HG02588 (cell line): ENCODE data around the gene ABHD17C.

Experiments
- ATAC-seq: cut with Tn5 transposase; IDR thresholded peaks from one replicate; pipeline ENCODE4 v1.9.1; 2021; ENCODE audit warnings: mild to moderate bottlenecking, moderate library complexity; ENCODE audit not compliant: unreplicated experiment

Gene ABHD17C

DNA sequence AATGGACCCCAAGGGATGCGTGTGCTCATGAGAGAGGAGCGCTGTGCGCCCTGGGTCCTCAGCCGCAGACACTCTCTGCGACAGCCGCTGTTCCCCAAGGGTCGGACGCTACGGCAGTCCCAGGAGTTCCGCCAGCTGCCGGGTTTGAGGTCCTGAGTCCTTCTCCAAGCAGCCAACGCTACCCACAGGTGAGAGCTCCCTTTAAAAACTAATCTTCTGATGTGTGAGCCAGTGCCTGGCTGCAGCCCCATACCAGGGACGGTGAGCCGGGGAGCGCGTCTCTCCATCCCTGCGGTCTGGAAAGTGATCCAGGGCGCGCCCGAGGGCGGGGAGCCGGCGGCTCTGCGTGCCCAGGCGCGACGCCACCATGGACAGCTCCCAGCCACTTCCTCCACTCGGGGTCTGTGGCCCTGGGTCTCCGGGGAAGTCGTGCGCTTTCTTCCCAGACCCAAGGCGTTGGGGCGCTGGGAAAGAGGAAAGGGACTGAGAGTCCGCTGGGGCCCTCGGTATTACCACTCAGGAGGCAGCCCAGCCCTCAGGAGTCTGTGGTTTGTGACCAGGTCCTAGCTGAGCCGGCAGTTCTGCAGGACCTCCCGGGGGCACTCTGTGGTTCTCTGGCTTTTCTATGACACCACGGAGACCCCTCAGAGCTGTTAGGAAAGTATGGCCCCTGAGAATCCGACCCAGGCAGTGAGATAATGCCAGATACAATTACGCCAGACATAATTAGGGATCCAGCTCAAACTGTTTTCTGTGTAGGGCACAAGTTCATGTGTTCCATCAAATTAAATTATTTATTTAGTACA, 85.5 kb downstream of the ABHD17C start:
- ATAC-seq, result no peak

DNA sequence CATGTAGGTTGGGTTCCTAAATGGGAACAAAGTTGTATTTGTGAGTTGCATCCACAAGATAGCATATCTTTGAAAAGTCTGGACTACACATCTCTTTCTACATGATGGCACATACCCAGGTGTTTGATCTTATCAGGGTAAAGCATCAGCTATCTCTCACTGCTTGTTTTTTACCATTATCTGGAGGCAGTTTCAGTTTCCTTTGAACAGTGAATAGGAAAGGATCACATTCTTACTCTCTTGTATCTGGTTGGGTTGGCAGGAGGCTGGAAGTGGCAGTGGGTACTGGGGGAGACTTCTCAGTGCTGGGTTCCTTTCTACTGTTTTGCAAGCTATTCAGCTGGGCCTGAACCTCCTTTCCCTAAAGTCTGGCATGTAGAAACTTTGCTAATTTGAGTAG, 88.2 kb downstream of the ABHD17C start:
- no peak for ATAC-seq

DNA sequence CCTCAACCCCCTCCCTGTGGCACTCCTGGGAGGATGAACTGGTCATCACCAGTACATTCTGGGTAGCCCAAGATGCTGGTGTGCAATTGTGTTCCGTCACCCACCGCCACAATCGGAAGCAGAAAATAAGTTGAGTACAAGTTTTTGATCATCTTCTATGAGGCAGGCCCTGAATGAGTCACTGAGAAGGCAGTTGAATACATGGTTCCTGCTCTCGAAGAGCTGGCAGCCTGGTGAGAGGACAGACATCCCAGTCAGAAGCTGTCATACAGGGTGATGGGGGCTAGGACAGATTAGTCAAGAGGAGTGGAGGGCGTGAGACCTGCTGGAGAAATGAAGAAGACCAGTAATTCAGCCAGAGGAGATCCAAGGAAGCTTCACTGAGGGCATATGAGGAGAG, 90.2 kb downstream of the ABHD17C start:
- ATAC-seq, result no peak

DNA sequence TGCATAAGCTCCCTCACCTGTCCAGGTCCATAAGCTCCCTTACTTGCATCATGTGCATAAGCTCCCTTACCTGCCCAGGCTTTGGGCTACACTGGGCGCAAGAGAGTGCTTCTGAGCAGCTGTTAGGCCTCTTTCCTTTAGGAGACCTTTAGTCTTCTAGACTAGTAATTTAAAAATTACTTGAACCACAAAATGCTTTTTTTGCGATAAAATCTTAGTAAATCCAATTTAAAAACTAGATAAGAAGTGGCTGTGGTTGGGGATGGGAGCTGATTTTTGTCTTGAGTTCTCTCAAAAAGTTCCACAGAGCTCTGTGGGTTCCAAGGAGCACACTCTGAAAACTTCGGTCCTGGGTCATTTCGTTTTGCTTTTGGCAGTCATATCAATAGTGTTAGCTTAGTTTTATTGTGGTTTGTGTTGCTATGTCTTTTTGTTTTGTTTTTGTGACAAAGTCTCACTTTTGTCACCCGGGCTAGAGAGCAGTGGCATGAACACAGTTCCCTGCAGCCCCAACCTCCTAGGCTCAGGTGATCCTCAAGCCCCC, 90.8 kb downstream of the ABHD17C start:
- ATAC-seq, result no peak

DNA sequence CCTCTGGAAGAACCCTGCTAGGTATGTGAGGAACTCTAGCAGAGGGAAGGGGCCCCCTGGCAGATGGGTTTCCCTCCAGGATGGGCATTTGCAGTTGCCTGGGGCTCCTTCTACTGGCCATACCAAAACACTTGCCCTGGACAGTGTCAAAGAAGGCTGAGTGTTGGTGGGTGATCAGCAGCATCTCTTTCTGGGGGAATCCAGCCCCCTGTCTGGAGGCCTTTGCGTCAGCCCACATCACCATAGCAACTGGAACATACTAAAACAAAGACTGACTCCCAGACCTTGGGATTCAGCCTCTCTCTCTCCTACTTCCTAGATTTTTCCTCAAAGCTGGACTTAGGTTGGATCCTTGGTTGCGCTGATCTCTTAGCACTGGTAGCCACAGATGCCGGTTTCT, 92.2 kb downstream of the ABHD17C start:
- no peak for ATAC-seq

DNA sequence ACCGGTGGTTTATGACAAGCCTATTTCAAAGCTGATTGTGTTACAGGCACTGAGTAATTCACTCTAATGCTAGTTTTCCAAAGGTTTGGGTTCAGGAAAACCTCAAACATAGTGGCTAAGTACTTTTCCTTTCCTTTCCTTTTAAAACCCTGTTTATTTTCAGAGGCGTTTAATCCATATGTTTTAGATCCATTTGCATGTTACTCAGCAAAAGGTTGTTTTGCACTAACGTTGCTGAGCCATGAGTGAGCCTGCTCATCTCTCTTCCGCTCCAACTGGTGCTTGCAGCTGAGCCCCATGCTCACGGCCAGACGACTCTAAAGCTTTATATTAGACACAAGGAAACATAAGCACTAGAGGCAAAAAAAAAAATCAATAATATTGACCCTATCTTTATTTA, 93.4 kb downstream of the ABHD17C start:
- no peak for ATAC-seq

DNA sequence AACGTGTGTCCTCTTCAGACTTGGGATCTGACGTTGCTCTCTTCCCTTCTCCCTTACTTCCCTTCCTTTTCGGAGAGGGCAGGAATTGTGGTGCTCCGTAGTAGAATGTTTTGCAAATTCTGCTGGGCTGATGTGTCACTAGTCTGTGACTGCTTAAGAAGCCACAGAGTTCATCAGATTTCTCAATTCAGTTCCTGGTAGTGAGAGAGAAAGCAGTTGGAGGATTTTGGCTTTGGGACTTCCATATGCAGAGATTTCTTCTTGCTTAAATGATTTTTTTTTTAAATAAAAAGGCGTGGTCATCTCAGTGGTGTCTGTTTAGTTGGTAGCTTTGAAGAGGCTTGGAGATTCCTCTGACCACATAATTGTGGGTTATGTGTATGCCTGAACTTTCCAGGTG, 94.2 kb downstream of the ABHD17C start:
- no peak for ATAC-seq

DNA sequence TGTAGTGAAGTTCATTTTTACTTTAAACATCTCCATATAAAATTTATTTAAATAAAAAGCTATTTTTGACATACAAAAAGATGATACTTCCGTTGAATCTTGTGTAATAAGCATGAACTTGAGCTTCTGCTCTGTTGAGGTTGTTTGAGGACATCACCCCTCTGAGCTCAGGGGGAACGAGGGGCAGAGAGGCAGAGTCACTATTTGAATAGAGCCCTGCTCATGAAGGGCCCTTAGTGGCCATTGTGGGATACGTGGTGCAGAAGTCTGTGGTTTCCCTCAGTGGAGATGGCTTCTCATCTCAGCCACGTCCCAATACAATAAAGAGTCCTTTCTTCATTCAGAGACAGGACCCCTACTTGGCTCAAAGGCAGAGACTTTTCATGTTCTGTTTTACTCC, 94.7 kb downstream of the ABHD17C start:
- no peak for ATAC-seq

DNA sequence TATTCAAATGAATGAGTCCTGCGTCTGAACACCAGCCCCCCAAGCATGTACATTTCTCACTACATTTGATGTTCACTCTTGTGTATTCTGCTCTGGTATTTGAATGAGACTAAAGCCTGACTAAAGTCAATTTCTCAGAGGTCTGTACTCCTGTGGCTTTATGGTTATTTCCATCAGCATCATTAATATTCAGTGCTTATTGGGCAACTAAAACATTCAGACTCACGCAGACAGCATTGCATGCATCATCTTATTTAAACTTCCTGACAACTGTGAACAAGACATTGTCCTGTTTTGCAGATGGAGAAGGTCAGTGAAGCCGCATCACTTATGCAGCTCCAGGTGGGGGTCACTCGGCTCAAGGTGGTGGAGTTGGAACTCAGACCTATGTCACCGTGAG, 95.1 kb downstream of the ABHD17C start:
- no peak for ATAC-seq

DNA sequence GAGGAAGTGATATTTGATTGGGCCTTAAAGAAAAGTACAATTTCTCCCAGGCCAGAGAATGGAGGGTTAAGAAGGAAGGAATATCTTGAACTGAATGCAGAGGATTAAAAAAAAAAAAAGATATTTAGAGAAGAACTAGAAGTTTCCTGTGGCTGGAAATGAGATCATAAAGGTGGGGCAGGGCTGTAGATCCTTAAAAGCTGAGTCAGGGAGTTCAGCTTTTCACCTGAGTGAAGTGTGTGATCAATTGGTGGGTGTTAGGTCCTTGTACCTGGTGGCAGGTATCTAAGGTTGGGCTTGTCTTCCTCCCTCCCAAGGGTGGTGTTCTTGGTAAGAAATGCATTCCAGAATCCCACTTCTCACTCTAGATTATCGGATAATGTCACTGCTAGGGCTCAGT, 95.9 kb downstream of the ABHD17C start:
- ATAC-seq, result no peak

DNA sequence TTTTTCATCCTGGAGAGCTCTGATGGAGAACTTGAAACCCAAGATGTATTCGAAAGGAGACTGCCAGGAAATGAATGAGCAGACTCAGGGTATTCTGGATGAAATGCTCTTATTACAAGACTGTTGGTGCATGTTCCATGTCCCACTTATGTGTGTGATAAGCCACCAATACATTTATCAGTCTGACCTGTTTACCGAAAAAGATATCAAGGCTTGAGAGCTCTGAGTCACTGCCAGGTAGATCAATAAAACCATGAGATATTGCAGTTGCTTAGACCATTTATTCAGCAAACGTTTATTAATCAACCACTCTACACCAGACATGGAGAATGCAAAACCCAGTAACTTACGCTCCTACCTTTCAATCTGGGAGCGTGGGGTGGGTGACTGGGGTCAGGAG, 101.3 kb downstream of the ABHD17C start:
- no peak for ATAC-seq

DNA sequence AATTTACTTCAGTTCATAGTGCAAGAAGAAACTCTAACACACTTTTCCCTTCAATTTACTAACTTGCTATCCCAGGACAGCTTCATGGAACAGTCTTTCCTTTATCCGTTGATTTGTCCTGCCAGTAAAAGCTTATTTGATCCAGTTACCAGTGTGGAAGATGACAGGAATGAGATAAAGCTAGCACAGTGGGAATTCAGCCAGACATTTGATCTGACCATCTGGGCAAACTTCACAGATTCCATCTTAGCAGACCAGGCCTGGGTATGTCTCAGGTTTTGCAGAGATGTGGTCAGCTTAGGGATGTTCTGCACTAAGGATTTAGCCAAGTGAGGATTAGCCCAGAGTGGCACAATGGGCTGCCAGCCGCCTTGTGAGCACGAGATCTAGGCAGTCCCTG, 103.8 kb downstream of the ABHD17C start:
- ATAC-seq, result no peak

DNA sequence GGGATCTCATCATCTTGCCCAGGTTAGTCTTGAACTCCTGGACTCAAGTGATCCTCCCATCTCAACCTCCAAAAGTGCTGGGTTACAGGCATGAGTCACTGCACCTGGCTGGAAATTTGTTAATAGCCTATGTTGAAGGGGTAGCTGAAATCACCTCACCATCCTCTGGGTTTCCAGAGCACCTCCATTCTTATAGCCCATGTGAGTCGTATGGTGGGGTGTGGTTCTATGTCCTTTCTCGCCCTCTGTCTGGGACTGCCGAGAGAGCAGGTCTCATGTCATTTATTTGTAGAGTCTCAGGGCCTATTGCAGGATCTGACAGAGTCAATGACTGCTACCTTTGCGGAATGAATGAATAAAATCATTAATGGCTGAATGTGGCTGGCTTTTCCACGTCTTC, 105.0 kb downstream of the ABHD17C start:
- ATAC-seq, result no peak

DNA sequence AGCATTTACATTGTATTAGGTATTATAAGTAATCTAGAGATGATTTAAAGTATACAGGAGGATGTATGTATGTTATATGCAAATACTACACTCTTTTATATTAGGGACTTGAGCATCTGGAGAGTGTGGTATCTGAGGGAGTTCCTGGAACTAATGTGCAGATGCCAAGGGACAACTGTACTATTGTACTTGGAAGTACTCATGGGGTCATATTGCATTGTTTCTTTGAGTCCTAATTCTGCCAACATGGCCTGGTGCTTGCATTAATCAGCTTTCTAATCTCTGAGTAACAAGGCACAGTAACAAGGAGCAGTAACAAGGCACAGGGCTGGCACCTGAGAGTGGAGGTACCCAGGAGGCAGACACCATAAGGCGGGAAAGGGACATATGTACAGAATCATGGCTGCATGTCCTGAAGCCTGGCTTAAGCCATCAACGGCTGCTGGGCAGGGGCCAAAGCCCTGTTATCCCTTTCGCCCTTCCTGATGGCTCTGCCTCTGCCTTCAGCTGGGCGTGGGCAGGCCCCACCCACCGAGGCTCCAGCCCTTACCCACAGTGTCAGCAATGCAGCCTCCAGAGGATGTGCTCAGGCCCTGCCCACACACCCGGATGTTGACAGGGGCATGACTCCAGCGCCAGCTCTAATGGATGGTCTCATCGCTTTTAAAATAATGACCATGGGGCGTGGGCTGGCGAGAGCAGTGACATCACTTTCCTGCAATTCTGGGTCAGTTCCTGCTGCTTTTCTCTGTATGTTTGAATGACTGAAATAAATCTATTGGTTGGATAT, 107.0 kb downstream of the ABHD17C start:
- ATAC-seq, result no peak

DNA sequence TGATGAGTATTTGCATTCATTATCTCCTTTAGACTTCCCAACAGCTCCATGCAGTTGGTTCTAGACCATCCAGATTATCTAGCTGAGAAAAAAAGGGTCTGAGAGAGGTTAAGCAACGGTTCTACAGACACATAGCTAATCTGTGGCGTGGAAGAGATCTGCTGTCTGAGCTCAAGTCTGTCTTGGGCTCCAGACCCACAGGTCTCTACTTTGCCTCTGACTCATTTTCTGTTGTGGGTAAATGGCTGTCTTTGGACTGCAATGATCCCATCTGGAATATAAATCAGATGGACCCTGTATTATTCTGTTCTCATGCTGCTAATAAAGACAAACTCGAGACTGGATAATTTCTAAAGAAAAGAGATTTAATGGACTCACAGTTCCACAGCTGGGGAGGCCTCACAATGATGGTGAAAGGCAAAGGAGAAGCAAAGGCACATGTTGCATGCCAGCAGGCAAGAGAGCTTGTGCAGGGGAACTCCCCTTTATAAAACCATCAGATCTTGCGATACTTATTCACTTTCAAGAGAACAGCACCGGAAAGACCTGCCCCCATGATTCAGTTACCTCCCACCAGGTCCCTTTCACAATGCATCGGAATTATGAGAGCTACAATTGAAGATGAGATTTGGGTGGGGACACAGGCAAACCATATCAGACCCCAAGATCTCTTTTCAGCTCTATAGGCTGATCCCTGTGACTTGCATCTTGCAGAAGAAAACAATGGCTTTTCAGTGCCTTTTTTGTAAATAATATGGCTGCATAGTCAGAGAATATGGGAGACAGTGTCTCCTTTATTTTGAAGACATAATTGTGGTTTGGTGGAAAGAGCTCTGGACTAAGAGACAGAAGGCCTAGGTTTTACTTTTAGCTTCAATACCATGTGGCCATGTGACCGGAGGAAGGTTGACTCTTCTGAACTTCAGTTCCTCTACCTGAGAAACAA, 108.7 kb downstream of the ABHD17C start:
- no peak for ATAC-seq

DNA sequence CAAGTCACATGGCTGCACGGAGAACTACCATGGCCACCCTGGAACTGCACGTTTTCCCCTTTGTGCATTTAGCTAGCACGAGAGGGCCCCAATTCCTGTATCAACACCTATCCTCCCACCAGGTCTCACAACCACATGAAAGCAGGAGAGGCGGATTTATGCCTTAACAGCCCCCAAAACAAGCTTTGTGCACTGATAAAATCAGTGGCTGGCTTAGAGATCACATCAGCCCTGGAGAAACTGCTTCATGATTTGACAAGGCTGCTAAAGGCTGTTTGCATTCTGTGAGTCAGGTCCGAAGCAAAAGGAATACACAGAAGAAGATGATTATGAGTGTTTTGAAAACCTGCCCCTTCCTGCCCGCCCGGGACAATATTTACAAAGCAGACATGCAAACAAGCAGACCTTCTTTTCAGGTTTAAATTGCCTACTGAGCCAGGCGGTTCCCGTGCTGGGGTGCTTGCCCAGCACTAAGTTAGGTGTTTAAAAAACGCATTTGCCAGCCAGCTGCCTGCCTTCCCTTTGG, 109.9 kb downstream of the ABHD17C start:
- ATAC-seq, result no peak
